ENCODE data around the gene MCCD1. TPM values are rescaled to one million over a fixed set of nuclear protein-coding genes. Genes with fewer than 3 reads are reported as not detected.

MCCD1 gene
- total RNA-seq, 1 experiment from 2014 or later = not detected

GRCh38 chr6:31573239-31574105, 44.7 kb downstream of the MCCD1 start:
- no peak overlapping the region for H3K56ac ChIP-seq (ENCODE audit: insufficient read length, low read depth, low read length)
- Mint-ChIP-seq H3K27me3 (ENCODE audit: low read depth) (peaks cover 22% of the 10 kb centered on the region), H3K9me3 (no peaks in the 10 kb centered on the region; a peak in 1 of 5 replicates), H3K4me3 (no peak overlapping the region; a peak in 1 of 5 replicates), H3K36me3 (ENCODE audit: insufficient read depth in 1 of 3, low read depth in 3 of 3) (no peaks in the 10 kb centered on the region), H3K27ac (no peak overlapping the region), H3K4me1 (peaks cover 11 to 20% of the 10 kb centered on the region in 2 experiments)
- H2BK120ac ChIP-seq (ENCODE audit: low read depth, low read length, poor library complexity, severe bottlenecking) = no peak overlapping the region
- H3K79me1 ChIP-seq (ENCODE audit: insufficient read depth, low read depth, low read length, poor library complexity, severe bottlenecking) = no peaks in the 10 kb centered on the region
- no peak overlapping the region for H3K4ac ChIP-seq (ENCODE audit: low read depth, low read length)
- no CpG with 5 or more reads among the region's 9 CpGs for WGBS (ENCODE audit: extremely low coverage, insufficient read length, low lambda C conversion rate)
- DNase-seq = no peak
- no peak overlapping the region for H3K9ac ChIP-seq (ENCODE audit: extremely low read depth, insufficient read length, low read length)
- no peak overlapping the region for H2BK12ac ChIP-seq (ENCODE audit: insufficient read length, low read depth, low read length)
- H2BK20ac ChIP-seq (ENCODE audit: low read depth, low read length, poor library complexity, severe bottlenecking) = no peak overlapping the region
- peaks cover 3% of the 10 kb centered on the region for H3K23me2 ChIP-seq (ENCODE audit: insufficient read length, low read depth, low read length, poor library complexity, severe bottlenecking)
- no peak overlapping the region for H3K23ac ChIP-seq (ENCODE audit: insufficient read length, low read depth, low read length)
- no peaks in the 10 kb centered on the region for H3K4me1 ChIP-seq (ENCODE audit: insufficient read depth, low read length)
- H3K79me2 ChIP-seq (ENCODE audit: insufficient read depth, low read length) = no peaks in the 10 kb centered on the region
- no peak overlapping the region for H2BK5ac ChIP-seq (ENCODE audit: insufficient read length, low read length)
- H4K5ac ChIP-seq (ENCODE audit: insufficient read length, low read depth, low read length) = no peak overlapping the region
- no peak overlapping the region for H4K91ac ChIP-seq (ENCODE audit: insufficient read length, low read depth, low read length)
- H3K27ac ChIP-seq (ENCODE audit: insufficient read length, low read depth, low read length) = no peak overlapping the region
- no peak overlapping the region for H2AK5ac ChIP-seq (ENCODE audit: insufficient read length, low read length)
- no peak overlapping the region for H3K14ac ChIP-seq (ENCODE audit: insufficient read depth, low read length)
- H3K4me2 ChIP-seq (ENCODE audit: insufficient read depth, insufficient read length, low read length) = no peak overlapping the region
- no peaks in the 10 kb centered on the region for H4K20me1 ChIP-seq (ENCODE audit: control insufficient read depth, insufficient read depth, insufficient read length)
- H3K18ac ChIP-seq (ENCODE audit: insufficient read length, low read depth, low read length) = no peak overlapping the region
- H4K8ac ChIP-seq (replicated peaks; ENCODE audit: insufficient read length, low read depth, low read length) = no peak overlapping the region
- H2BK15ac ChIP-seq (ENCODE audit: low read depth, low read length) = no peak overlapping the region
- no peaks in the 10 kb centered on the region for H3K9me3 ChIP-seq (ENCODE audit: control insufficient read depth, low read depth, low read length)
- no peak overlapping the region for H2AFZ ChIP-seq (ENCODE audit: low read length)
- no peaks in the 10 kb centered on the region for H3K27me3 ChIP-seq (ENCODE audit: insufficient read depth, low read length)
- H3T11ph ChIP-seq (ENCODE audit: low read length) = no peak overlapping the region
- TF ChIP-seq, protein P1, sequence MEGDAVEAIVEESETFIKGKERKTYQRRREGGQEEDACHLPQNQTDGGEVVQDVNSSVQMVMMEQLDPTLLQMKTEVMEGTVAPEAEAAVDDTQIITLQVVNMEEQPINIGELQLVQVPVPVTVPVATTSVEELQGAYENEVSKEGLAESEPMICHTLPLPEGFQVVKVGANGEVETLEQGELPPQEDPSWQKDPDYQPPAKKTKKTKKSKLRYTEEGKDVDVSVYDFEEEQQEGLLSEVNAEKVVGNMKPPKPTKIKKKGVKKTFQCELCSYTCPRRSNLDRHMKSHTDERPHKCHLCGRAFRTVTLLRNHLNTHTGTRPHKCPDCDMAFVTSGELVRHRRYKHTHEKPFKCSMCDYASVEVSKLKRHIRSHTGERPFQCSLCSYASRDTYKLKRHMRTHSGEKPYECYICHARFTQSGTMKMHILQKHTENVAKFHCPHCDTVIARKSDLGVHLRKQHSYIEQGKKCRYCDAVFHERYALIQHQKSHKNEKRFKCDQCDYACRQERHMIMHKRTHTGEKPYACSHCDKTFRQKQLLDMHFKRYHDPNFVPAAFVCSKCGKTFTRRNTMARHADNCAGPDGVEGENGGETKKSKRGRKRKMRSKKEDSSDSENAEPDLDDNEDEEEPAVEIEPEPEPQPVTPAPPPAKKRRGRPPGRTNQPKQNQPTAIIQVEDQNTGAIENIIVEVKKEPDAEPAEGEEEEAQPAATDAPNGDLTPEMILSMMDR (conservative IDR thresholded peaks at IDR 0.05) = no peak

Measured in H9 (cell line).